ENCODE results near the gene PLA2G2D.

PLA2G2D gene

GRCh38 chr1:20073256-20073655 is 46.1 kb downstream of the PLA2G2D start:
- FAIRE-seq = no peak

DNA sequence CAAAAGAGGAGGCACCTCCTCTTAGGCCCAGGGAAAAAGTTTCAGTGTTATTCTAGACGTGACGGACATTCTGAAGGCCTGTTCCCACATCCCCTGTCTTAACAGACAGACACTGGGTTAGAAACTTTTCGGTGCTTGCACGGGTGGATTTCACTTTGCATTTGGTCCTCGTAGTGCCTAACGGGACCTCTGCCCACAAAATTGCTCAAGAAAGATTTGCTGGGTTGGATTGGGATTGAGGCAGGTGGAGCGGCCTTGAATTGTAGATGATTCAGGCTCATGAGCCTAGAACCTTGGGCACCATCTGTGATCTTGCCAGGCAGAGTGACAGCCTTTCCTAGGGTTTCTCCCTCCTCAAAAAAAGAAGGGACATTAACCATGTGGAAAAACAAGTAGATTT is 46.6 kb downstream of the PLA2G2D start:
- DNase-seq (ENCODE audit: extremely low spot score, insufficient read length, low read depth) = no peak
- no peak for FAIRE-seq

More at GRCh38 chr1:20073256-20073655, 46.1 kb downstream of the PLA2G2D start:
- no peak for DNase-seq (ENCODE audit: extremely low spot score, insufficient read length, low read depth)

GRCh38 chr1:20071416-20071815 is 47.9 kb downstream of the PLA2G2D start:
- FAIRE-seq (no peak), DNase-seq (ENCODE audit: extremely low spot score, insufficient read length, low read depth) (no peak)

- FAIRE-seq (no peak), DNase-seq (ENCODE audit: extremely low spot score, insufficient read length, low read depth) (no peak)
Measured at GRCh38 chr1:20070357-20070756, 49.0 kb downstream of the PLA2G2D start.

GRCh38 chr1:20069874-20070273 is 49.5 kb downstream of the PLA2G2D start, which contains the start of gene PLA2G5:
Gene PLA2G5 (plus strand): TSS chr1:20070194. CDS start chr1:20084831, 14,637 bp downstream.
- FAIRE-seq (no peak), DNase-seq (ENCODE audit: extremely low spot score, insufficient read length, low read depth) (no peak)

- FAIRE-seq (no peak), DNase-seq (ENCODE audit: extremely low spot score, insufficient read length, low read depth) (no peak)
Measured at GRCh38 chr1:20068722-20069121, 50.6 kb downstream of the PLA2G2D start.

GRCh38 chr1:20063861-20064292 is 55.5 kb downstream of the PLA2G2D start:
- FAIRE-seq = no peak
- no peak for DNase-seq (ENCODE audit: extremely low spot score, insufficient read length, low read depth)
